C4-2B (cell line): Measurements from ENCODE around the gene EPB41L2.

Experiments
- H3K27ac ChIP-seq: fragments of 450-650 bp; 2 replicates; pipeline ENCODE4 v1.5.1; 2017
- ZFX ChIP-seq: fragments of 450-650 bp; IDR thresholded peaks from 2 replicates; pipeline ENCODE4 v1.6.1; 2017
- TF ChIP-seq, protein P1 (sequence below): fragments of 450-650 bp; conservative IDR thresholded peaks from 2 replicates; pipeline ENCODE4 v1.5.1; 2017; ENCODE audit warnings: mild to moderate bottlenecking

Gene EPB41L2

DNA sequence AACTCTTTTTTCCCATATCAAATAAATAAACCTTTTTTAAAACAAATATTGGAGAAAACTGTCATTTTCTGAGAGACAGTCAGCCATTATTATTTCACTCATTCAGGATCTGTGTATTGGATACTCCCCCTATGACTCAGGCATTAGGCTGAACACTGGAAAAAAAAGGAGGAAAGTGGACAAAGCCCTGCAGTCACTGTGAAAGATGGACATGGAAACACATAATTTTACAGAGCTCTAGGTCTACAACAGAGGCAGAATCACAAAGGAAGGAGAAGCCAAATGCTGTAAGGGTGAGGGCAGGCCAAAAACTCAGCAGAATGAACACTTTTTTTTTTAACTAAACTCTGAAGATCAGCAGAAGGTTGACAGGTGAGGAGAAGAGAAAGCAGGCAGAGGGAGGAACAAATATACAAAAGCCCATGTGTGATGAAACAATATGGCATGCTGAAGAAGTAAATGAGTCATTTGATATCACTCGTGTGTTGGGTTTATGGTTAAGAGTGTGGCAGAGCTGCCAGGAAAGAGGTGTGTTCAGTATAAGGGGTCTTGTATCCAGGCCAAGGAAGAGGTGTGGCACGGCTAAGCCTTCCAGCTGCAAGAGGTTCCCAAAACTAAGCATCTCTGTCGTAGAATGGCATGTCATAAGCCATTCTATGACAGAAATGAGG, 39.1 kb downstream of the EPB41L2 start:
- TF ChIP-seq, protein P1, sequence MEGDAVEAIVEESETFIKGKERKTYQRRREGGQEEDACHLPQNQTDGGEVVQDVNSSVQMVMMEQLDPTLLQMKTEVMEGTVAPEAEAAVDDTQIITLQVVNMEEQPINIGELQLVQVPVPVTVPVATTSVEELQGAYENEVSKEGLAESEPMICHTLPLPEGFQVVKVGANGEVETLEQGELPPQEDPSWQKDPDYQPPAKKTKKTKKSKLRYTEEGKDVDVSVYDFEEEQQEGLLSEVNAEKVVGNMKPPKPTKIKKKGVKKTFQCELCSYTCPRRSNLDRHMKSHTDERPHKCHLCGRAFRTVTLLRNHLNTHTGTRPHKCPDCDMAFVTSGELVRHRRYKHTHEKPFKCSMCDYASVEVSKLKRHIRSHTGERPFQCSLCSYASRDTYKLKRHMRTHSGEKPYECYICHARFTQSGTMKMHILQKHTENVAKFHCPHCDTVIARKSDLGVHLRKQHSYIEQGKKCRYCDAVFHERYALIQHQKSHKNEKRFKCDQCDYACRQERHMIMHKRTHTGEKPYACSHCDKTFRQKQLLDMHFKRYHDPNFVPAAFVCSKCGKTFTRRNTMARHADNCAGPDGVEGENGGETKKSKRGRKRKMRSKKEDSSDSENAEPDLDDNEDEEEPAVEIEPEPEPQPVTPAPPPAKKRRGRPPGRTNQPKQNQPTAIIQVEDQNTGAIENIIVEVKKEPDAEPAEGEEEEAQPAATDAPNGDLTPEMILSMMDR = no peak
- TF ChIP-seq ZFX = no peak
- no peak overlapping the region for H3K27ac ChIP-seq

DNA sequence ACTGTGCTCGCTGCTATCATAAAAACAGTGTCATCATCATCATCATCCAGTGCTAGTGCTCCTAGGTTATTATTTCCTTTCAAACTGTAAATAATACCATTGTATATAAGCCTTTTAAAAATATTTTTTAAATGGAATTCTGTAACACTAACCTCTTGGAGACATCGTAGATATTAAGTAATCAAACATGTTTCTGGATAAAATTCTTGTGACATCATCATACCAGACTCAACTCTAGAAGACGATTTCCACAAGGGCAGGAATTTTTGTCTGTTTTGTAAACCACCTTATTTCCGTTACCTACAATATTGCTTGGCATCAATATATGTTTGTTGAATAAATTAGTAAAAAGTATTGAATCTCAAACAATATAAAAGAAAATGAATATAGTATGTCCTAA, 40.4 kb downstream of the EPB41L2 start:
- H3K27ac ChIP-seq = no peak overlapping the region
- TF ChIP-seq ZFX = no peak
- TF ChIP-seq, protein P1 = no peak

DNA sequence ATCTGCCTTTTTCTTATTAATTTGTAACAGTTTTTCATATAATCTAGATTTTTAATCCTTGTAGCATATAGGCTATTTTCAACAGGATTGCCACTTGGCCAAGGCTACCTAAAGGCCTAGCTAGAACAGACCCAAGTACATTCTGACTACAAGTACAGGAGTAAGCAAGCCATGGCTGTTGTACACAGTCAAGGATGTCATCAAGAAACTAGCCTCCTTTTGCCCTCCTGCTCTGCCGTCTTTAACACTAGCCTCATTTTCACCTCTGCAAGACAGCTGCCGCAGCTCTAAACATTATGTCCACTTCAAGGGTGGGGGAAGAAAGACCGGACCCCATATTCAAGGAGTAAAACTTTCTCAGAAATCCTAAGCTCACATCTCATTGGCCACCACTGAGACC, 45.1 kb downstream of the EPB41L2 start:
- TF ChIP-seq, protein P1 = no peak
- TF ChIP-seq ZFX = no peak
- H3K27ac ChIP-seq = no peak overlapping the region

- no peak overlapping the region for H3K27ac ChIP-seq
- no peak for TF ChIP-seq ZFX
- TF ChIP-seq, protein P1 = no peak
Measured at GRCh38 chr6:131015630-131016263, 47.3 kb downstream of the EPB41L2 start.

GRCh38 chr6:131015025-131015591, 47.9 kb downstream of the EPB41L2 start:
- TF ChIP-seq ZFX = no peak
- TF ChIP-seq, protein P1 = no peak
- H3K27ac ChIP-seq = no peak overlapping the region

DNA sequence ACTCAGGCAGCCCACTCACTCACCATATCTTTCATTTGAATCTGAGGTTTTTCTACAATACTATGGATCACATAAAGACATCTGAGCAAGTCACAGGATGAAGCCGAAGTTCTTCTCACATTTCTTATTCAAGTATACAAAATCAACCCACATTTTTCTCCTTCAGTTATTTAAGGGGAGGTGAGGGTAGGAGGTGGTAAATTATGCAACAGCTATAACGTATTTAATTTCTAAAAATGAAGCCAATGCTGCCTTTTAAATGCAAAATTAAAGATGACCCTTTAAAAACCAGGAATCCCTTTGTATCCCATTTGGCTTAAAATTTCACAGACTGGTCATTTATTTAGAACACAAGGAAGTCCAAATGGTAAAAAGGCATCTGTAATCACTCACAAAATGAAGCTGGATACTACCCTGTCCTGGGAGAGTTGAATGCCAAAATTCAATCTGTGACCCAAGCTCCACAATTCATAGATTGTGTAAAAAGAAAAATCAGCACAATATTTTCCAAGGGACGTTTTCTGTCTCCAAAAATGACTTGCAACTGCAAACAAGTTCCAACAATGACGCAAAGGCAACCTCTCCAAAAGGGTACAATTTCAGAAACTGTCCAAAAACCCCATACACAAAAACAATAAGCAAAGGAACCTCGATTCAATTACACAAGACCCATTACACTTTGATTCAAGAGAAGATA, 48.8 kb downstream of the EPB41L2 start:
- TF ChIP-seq ZFX = no peak
- TF ChIP-seq, protein P1 = no peak
- H3K27ac ChIP-seq = no peak overlapping the region

- TF ChIP-seq, protein P1 = no peak
- no peak for TF ChIP-seq ZFX
- no peak overlapping the region for H3K27ac ChIP-seq
Measured at GRCh38 chr6:131013495-131013894, 49.5 kb downstream of the EPB41L2 start.
